Measurements from ENCODE around the gene ZNF513.

Gene ZNF513

GRCh38 chr2:27408601-27409320 lies 28.2 kb upstream of the ZNF513 start:
- TF ChIP-seq CTCF (IDR thresholded peaks at IDR 0.05; ENCODE audit: low read depth, low read length, missing control alignments): no peak
- H3K4me3 ChIP-seq (ENCODE audit: low read depth, low read length): peak overlapping the region; percentile 96
- DNase-seq (ENCODE audit: low read depth): no peak
- in situ Hi-C loops (cut with HindIII; ENCODE audit: low sequenced_read_pairs): no loop called here

- in situ Hi-C loops (cut with HindIII; ENCODE audit: low sequenced_read_pairs): no loop called here
- H3K4me3 ChIP-seq (ENCODE audit: low read depth, low read length): peak overlapping the region; percentile 96
- peak; percentile 58 for TF ChIP-seq CTCF (IDR thresholded peaks at IDR 0.05; ENCODE audit: low read depth, low read length, missing control alignments)
- peak; percentile 48 for DNase-seq (ENCODE audit: low read depth)
These were observed 27.4 kb upstream of the ZNF513 start for GRCh38 chr2:27407798-27408491.

GRCh38 chr2:27400348-27401135 lies 20.0 kb upstream of the ZNF513 start:
- no peak overlapping the region for H3K4me3 ChIP-seq (ENCODE audit: low read depth, low read length)

GRCh38 chr2:27398962-27399361 lies 18.4 kb upstream of the ZNF513 start:
- H3K4me3 ChIP-seq (ENCODE audit: low read depth, low read length): no peak overlapping the region
- DNase-seq (ENCODE audit: low read depth): no peak
- TF ChIP-seq CTCF (IDR thresholded peaks at IDR 0.05; ENCODE audit: low read depth, low read length, missing control alignments): no peak
- in situ Hi-C loops (cut with HindIII; ENCODE audit: low sequenced_read_pairs): no loop called here

More at GRCh38 chr2:27400348-27401135, 20.0 kb upstream of the ZNF513 start:
- DNase-seq (ENCODE audit: low read depth): peak; percentile 45
- TF ChIP-seq CTCF (IDR thresholded peaks at IDR 0.05; ENCODE audit: low read depth, low read length, missing control alignments): no peak
- in situ Hi-C loops (cut with HindIII; ENCODE audit: low sequenced_read_pairs): no loop called here

GRCh38 chr2:27393225-27393624 lies 12.7 kb upstream of the ZNF513 start:
- in situ Hi-C loops (cut with HindIII; ENCODE audit: low sequenced_read_pairs): no loop called here
- no peak for TF ChIP-seq CTCF (IDR thresholded peaks at IDR 0.05; ENCODE audit: low read depth, low read length, missing control alignments)
- no peak for DNase-seq (ENCODE audit: low read depth)
- no peak overlapping the region for H3K4me3 ChIP-seq (ENCODE audit: low read depth, low read length)

Measured in astrocyte of the cerebellum (primary cell).